Ishikawa (cell line): Measurements from ENCODE around the gene RIPOR1.

Experiments used
- EP300 ChIP-seq: IDR thresholded peaks from 2 replicates; pipeline ENCODE4 v1.6.1; 2012; ENCODE audit warnings: borderline replicate concordance
- FOXM1 ChIP-seq: IDR thresholded peaks from 2 replicates; pipeline ENCODE4 v1.6.1; 2012; ENCODE audit warnings: low read depth, borderline replicate concordance
- MAX ChIP-seq: IDR thresholded peaks from 2 replicates; pipeline ENCODE4 v1.6.1; 2012
- REST ChIP-seq: IDR thresholded peaks from 2 replicates; pipeline ENCODE4 v1.6.1; 2012; ENCODE audit warnings: low read depth, mild to moderate bottlenecking
- TEAD4 ChIP-seq: IDR thresholded peaks from 2 replicates; pipeline ENCODE4 v1.6.1; 2012
- USF1 ChIP-seq: IDR thresholded peaks from 2 replicates; pipeline ENCODE4 v1.6.1; 2012
- YY1 ChIP-seq: IDR thresholded peaks from 2 replicates; pipeline ENCODE4 v1.6.1; 2012; ENCODE audit warnings: low read depth

- no peak for TF ChIP-seq REST
- TF ChIP-seq MAX, result no peak
- TF ChIP-seq EP300, result no peak
- TF ChIP-seq YY1, result no peak
- no peak for TF ChIP-seq TEAD4
- no peak for TF ChIP-seq FOXM1
- TF ChIP-seq USF1, result no peak
These were observed 32.8 kb downstream of the RIPOR1 start for GRCh38 chr16:67561501-67561823.
